GM18519 (cell line): ENCODE measurements around the gene CST3.
"Not testable (repeated sequence)": the region's sequence is repeated elsewhere in the genome, so short reads cannot be mapped to it uniquely, and the experiment has no call there.

Experiments
- ATAC-seq: cut with Tn5 transposase; IDR thresholded peaks from one replicate; pipeline ENCODE4 v1.9.1; 2021; ENCODE audit warnings: mild to moderate bottlenecking, moderate library complexity; ENCODE audit not compliant: unreplicated experiment, low FRiP score

Gene CST3

DNA sequence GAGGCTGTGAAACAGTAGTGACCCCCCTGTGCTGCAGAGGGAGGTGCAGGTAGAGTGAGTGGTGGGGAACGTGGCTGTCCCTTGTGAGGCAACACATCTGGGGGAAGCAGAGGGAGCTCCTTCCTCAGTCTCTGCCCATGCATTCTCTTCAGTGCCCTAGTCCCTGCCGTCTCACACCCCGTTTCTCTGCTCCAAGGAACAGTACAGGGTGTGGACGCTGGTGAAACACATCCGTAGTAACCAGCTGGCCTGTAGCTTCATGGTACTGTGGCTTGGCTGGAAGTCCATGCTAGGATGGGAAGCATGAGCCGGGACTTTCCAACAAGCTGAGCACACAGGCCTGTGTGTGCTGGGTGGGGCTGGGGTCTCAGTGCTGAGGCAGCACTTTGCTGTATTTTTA is 25.4 kb upstream of the CST3 start:
- ATAC-seq: no peak

DNA sequence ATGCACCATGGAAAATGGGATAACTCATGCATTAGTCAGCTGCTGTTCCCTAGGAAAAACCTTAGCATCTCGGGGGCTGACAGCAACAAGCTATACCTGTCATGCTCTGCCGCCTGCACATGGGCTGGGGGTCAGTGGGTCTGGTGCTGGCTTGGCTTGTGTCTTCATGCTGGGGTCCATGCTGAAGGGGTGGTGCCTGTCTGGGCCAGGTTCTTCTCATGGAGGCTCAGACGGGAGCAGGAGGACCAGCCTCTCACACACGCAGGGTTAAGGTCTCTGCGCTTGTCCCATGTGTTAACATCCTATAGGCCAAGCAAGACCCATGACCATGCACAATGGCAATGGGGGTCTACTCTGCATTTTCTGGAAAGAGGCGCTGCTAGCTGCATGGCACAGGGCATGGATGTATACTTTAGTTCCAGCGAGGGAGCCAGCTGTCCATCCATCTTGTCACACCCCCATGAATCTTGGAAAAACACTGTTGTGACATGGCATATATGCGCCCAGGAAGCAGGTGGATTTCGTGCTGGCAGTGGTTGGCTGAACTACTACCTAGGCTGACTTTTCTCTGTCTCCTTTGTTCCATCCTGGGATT is 24.6 kb upstream of the CST3 start:
- no peak for ATAC-seq

DNA sequence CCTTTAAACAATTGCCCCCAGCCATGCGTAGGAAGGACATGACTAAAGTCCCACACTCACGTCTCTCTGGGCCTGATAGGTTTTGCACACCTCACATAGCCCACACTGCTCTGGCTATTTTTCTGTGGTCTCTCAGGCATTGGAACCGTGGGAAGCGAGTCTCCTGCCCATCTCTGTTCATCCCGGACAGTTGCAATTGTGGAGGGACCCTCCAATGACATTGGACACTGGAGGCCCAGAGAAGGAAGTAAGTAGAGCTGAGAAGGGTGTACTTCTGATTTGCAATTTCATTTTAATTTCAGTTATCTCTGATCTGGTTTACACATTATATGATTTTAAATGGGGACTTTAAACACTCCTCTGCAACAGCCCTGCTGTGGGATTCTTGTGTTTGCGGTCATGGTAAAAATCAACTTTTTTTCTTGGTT is 23.3 kb upstream of the CST3 start:
- no peak for ATAC-seq

DNA sequence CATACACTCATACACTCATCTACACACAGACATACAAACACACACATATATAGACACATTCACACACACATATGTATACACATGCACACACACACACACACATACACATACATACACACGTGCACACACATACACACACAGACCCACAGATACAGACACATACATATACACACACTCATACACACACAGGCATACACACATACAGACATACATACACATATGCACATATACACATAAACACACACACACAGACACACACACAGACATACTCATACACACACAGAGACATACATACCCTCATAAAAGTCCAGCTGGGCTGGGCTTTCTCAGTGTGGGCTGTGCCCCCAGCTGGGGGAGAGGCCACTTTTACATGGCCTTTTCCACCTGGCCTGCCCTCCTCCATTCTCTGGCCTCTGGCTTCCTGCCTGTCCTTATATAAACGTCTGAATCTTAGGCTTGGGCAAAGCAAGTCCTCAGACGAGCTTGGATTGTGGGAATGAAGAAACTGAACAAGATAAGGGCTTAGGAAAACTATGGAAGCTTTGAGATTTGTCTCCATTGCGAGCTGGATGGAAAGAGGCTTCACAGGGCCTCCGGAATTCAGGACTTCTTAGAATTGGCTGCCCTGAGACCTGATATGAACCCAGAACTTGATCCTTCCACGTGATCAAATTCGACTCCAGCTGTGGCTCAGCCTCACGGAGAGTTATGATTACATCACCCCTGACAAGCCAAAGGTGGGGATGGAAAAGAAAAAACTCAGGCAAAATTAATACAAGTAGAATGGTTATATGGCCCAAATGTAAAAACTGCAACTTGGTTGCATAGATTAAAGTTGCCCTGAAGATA is 22.5 kb upstream of the CST3 start:
- no peak for ATAC-seq

DNA sequence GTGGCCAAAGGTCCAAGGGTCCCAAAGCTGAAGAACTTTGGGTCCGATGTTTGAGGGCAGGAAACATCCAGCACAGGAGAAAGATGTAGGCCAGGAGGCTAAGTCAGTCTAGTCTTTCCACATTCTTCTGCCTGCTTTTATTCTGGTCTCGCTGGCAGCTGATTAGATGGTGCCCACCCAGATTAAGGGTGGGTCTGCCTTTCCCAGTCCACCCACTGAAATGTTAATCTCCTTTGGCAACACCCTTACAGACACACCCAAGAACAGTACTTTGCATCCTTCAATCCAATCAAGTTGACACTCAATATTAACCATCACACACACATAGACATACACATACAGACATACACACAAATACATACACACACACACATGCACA is 21.8 kb upstream of the CST3 start:
- ATAC-seq: not testable (repeated sequence)

DNA sequence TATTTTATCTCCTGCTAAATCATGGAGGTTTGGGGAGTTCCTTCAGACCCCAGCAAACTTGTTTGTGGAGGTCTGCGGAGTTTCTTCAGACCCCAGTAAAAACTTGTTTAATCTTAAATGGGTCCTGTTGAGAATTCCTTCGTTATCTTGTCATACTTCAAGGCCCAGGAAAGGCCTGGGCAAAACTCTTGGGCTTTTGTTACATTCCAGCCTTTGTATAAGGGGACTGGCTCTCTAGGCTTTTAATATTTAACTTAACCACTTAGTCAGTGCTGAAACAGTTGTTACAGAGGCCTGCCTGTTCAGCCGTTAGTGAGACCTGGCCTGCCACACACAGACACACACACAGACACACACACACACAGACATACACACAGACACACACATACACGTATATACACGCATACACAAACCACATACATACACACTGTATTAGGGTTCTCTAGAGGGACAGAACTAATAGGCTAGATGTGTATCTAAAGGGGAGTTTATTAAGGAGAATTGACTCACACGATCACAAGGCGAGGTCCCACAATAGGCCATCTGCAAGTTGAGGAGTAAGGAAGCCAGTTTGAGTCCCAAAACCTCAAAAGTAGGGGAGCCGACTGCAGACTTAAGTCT is 21.3 kb upstream of the CST3 start:
- ATAC-seq: no peak

DNA sequence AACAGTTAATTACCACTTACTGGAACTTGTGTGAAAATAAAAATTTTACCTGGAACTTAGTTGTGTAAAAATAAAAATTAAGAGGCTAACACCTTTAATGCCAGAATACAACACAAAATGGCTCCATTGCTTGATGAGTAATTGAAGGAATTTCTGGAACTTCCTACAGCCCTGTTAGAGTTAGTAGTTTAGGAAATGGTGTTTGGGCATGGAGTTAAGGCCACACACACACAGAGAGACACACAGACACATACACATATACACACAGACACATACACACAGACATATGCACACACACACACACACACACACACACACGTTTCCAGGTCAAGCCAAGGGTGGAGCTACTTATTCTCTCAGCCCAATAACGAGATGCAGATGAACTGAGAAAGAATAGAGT is 20.6 kb upstream of the CST3 start:
- ATAC-seq: no peak

DNA sequence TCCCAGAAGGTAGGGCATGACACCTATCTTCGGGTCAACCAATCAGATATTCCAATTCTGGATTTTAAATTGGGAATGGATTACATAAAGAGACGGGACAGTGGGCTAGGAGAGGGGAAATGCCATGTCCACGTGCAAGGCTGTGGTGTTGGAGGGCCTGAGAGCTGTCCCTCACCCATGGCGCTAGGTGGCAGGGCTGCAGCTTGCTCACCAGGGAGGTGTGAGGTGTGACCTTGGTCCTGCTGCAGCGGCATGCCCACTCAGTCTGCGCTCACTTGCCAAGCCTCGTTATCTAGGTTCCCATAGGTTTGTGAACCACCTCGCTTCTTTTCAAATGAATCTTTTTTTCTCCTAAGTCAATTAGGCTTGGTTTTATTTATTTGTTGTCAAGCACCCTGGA is 19.4 kb upstream of the CST3 start:
- no peak for ATAC-seq

DNA sequence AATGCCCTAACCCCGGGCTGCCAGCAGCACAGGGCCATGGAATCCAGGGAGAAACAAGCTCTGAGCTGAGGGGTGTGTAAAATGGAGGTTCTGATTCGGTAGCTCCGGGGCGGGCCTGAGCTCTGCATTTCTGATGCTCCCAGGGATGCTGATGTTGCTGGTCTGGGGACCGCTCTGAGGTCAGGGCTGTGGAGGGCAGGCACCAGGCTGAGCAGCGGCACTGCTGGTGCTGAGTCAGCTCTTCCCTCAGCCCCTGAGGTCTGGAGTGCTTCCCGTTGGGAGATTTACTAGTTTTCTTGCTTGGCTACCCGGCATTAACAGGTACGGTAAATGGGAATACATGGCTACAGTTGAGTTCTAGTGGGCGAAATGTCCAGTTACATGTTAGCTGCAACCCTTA is 18.6 kb upstream of the CST3 start:
- ATAC-seq: no peak

DNA sequence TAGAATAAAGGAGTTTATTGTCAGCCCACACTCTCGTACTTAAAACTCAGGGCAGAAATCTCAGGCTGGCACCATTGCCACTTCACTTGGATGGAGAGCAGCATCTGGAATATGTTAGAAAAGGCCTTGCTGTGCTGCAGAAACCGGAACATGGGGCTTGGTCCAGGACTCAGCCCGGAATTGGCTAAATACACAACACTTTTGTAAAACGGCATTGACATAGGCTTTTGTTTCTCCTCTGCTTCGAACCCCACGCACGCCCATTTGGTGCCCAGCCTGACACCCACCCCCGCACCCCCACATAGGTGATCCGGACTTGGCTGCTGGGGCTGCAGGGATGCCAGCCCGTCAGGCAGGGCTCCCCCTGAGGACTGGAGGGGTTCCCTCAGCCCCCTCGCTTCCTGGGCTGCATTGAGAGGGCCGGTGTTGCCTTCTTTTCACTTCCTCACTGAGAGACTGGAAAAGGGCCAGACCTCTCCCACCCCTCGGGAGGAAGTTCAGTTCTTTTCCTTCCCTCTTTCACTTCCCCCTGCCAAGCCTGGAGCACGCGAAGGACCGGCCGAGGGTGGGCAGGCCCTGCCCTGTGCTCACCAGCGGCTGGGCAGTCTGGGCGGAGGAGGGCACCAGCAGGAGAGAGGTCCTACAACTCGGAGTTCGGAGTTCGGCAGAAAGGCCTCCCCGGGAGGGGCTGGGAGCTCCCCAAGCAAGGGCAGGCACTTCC is 17.9 kb upstream of the CST3 start:
- ATAC-seq: no peak

DNA sequence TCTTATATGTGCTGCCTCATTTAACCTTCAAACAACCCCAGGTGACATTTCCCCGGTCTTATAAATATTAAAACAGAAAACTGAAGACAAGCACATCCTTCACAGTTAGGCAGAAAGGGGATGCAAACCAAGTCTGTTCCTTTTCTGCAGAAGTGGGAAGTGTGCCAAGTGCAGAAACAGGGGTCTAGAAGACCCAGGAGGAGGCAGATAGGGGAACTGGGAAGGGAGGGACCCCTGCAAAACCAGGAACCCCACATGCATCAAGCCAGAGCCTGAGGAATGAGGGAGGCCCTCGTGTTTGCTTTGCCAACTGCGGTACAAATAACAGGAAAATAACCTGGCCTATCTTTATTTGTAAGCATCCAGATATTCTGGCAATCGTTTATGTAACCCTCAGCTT is 17.0 kb upstream of the CST3 start:
- ATAC-seq: no peak

DNA sequence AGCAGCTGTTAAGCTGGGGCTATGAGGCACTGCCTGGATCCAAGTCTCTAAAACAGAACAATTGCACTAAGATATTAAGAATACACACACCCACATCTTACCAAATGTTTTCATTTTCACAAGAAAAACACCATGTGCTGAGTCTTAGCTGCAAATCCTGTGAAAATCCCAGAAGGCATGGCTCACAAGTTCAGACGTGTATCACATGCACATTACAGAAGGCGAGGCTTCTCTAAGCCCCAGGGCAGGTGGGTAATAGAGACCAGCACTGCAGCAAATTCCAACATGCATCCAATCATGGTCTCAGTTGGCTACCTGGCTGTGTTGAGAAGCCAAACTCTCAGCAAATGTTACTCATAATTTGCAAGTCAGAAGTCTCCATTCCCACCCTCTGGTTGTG is 16.2 kb upstream of the CST3 start:
- ATAC-seq: no peak

DNA sequence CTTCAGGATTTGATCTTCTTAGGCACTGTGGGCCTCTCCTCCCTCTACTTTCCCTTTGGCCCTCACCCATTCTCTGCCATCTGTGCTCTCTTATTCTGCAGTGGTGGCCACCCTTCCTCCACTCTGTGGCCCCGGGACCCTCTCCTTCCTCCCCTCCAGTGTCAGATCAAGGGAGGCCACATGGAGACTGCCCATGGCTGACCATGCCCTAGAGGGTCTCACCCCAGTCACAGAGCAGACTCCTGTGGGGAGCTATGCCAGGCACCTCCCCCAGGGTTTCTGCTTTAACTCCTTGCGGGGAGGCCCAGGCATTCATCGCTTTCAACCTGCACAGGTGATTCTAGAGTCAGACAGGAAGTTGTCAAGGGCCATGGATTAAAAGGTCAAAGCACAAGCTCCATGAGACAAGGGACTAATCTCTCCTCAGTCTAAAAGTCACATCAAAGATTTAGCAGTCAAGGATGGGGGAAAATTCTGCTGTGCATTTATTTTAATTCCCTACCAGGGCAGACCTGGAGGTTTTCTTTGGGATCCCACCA is 15.7 kb upstream of the CST3 start:
- ATAC-seq: no peak

DNA sequence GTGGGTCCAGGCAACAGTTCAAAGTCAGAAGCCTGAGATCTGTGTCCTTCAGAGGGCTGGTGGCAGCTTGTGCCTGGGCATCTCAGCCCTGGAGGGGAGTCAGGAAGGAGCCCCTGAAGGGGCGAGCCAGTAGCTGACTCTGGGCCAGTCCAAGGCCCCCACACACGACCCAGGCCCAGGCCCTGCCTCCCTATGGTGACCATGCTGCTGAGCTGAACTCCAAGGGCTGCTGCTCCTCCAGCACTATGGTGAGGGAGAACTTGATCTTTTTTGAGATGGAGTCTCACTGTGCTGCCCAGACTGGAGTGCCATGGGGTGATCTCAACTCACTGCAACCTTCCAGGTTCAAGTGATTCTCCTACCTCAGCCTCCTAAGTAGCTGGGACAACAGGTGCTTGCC is 15.2 kb upstream of the CST3 start:
- no peak for ATAC-seq

DNA sequence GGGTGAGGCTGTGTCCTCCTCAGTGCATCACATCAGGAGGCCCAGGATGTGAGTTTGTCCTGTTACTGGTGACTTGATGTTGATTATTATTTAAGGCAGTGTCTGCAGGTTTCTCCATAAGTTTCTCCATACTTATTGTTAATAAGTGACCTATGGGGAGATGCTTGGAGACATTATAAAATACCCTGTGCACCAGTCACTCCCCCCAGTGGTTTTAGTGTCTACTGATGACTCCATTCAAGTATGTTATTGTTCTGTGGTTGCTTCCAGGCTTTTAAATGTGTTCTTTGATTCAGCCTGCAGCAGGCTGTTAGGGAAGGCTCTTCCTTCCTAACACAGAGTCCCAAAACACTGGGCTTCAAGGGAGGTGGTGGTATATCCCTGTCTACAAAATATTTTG is 14.6 kb upstream of the CST3 start:
- no peak for ATAC-seq

DNA sequence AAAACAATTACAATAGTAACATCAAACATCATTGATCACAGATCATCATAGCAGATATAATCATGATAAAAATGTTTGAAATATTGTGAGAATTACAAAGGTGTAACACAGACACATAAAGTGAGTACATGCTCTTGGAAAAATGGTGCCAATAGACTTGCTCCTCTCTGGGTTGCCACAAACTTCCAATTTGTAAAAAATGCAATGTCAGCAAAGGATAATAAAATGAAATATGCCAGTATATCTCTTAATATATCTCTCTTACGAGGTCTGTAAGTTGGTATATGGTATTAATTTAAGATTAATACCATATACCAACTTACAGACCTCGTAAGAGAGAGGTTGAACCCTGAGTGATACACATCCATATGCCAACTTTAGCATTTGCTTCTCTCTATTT is 13.4 kb upstream of the CST3 start:
- ATAC-seq: no peak

DNA sequence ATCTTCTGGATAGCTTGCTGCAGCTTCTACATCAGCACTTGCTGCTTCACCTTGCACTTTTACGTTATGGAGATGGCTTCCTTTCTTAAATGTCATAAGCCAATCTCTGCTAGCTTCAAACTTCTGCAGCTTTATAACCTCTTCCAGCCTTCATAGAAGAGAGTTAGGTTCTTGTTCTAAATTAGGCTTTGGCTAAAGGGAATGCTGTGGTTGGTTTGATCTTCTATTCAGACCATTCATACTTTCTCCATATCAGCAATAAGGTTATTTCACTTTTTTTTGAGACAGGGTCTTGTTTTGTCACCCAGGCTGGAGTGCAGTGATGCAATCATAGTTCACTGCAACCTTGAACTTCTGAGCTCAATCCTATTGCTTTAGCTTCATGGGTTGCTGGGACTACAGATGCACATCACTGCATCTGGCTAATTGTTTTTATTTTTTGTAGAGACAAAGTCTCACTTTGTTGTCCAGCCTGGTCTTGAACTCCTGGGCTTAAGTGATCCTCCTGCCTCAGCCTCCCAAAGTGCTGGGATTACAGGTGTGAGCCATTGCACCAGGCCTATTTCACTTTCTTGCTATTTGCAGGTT is 12.2 kb upstream of the CST3 start:
- no peak for ATAC-seq

DNA sequence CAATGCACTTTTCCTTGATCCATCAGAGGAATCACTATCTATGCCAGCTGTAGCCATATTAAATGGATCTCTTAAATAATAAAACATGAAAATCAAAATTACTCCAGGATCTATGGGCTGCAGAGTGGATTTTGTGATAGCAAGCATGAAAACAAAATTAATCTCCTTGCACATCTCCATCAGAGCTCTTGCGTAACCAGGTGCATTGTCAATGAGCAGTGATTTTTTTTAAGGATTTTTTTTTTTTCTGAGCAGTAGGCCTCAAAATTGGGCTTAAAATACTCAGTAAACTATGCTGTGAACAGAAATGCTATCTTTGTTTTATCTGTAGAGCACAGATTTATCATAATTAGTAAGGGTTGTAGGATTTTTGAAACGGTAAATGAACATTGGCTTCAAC is 11.5 kb upstream of the CST3 start:
- ATAC-seq: no peak

DNA sequence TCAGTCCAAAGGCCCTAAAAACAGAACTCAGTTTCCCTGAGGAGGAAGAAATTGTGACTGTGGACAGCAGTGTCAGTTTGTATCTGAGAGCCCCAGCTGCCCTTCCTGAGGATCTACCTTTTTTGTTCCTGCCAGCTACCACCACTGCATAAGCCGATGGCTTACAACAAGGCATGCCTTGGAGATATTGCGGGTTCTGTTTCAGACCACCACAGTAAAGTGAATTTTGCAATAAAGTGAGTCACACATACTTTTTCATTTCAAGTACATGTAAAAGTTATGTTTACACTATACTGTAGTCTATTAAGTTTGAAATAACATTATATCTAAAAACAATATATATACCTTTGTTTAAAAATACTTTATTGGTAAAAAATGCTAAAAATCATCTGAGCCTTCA is 9.6 kb upstream of the CST3 start:
- ATAC-seq: no peak

DNA sequence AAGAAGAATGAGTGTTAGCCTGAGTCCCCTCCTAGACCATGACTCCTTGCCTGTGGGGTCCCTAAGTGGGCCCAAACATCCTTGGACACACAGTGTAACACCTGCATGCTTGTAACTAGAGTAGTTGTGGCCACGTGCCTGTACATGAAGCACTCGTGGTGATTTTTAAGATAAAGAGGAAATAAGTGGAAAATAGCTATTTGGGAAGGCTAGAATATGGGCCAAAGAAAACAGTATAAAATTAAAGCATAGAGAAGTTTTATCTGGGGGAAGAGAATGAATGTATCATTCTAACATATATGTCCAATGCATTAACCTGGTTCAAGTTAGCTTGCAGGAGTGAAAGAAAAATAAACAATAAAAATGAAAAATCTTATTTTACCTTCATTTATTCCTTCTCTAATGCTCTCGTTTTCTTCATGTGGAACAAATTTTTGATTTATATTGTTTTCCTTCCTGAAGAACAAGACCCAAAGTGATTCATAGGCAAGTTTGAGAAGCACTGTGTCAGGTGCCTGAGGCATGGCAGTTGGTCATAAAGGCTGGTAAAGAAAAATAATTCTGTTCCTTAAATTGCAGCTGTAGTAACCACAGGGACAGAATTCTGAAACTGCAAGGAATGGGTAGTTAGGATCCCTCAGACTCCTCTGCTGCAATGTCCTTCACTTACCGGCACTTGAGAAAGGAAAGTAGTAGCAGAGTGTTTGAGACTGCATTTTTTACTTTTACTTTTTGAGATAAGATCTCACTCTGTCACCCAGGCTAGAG is 8.5 kb upstream of the CST3 start:
- ATAC-seq: no peak
